H1 (cell line): Measurements from ENCODE around the gene NUMB. TPM values are rescaled to one million over a fixed set of nuclear protein-coding genes. Genes with fewer than 3 reads are reported as not detected.
A peak's percentile ranks its signal among the peaks of the same experiment; 100 is the strongest.

Experiments
- CTCF ChIA-PET: fragments of 300-600 bp; sonication (Branson Sonifier 250); formaldehyde crosslinking; loops from one replicate; lab custom pipeline; 2021; ENCODE audit not compliant: partially characterized antibody; lab: Charles Lee
- POLR2A ChIA-PET: fragments of 300-600 bp; sonication (Branson Sonifier 250); formaldehyde crosslinking; loops from one replicate; lab custom pipeline; 2021; ENCODE audit warnings: inconsistent platforms; ENCODE audit not compliant: partially characterized antibody; lab: Charles Lee
- DNase-seq, 2 experiments: peaks; one replicate each; pipeline versions ENCODE4 v3.0.0 to v3.0.0-alpha.2; 2010 to 2022; ENCODE audit warnings: low spot score in 2 of 2, low read depth in 1 of 2, mixed read lengths in 1 of 2
- FAIRE-seq: peaks from 2 replicates; lab custom pipeline; 2011; peaks lifted over from hg19 to GRCh38; lab: Jason Lieb, UNC
- H2AFZ ChIP-seq: 2 replicates; pipeline ENCODE4 v1.8.1; 2012; ENCODE audit warnings: low read length, inconsistent platforms
- H2AK5ac ChIP-seq: 2 replicates; pipeline ENCODE4 v1.6.1; 2013; ENCODE audit warnings: low read depth, low read length
- H2BK120ac ChIP-seq: replicated peaks from 2 replicates; pipeline ENCODE3; 2013; ENCODE audit warnings: low read depth, low read length, inconsistent platforms
- H2BK12ac ChIP-seq: 2 replicates; pipeline ENCODE4 v1.6.1; 2013; ENCODE audit warnings: low read depth, low read length
- H2BK15ac ChIP-seq: 2 replicates; pipeline ENCODE4 v1.6.1; 2013; ENCODE audit warnings: low read length
- H2BK20ac ChIP-seq: 2 replicates; pipeline ENCODE4 v1.6.1; 2013; ENCODE audit warnings: low read length
- H2BK5ac ChIP-seq: 2 replicates; pipeline ENCODE4 v1.6.1; 2013; ENCODE audit warnings: low read depth, low read length
- H3K14ac ChIP-seq: 2 replicates; pipeline ENCODE4 v1.6.1; 2013; ENCODE audit warnings: inconsistent platforms; ENCODE audit not compliant: insufficient read length
- H3K18ac ChIP-seq: 2 replicates; pipeline ENCODE4 v1.6.1; 2013; ENCODE audit warnings: low read length; ENCODE audit errors: extremely low read depth
- H3K23ac ChIP-seq: 2 replicates; pipeline ENCODE4 v1.6.1; 2013; ENCODE audit warnings: inconsistent platforms; ENCODE audit not compliant: insufficient read length
- H3K23me2 ChIP-seq: 2 replicates; pipeline ENCODE4 v1.6.1; 2013; ENCODE audit warnings: low read depth, low read length
- H3K27ac ChIP-seq: 2 replicates; pipeline ENCODE4 v1.6.1; 2011; ENCODE audit warnings: low read depth, low read length, inconsistent platforms
- H3K27me3 ChIP-seq, 4 experiments: replicated peaks in 1 of 4; 1 replicate in 1 of 4; 2 replicates in 3 of 4; pipeline versions ENCODE4 v1.6.1 to v1.8.1; 2011 to 2013; ENCODE audit warnings: low read length in 3 of 4, mild to moderate bottlenecking in 3 of 4, inconsistent platforms in 2 of 4, mixed read lengths in 2 of 4, moderate library complexity in 1 of 4; ENCODE audit not compliant: control insufficient read depth in 3 of 4, insufficient read depth in 3 of 4; ENCODE audit errors: extremely low read depth in 1 of 4
- H3K36me3 ChIP-seq, 4 experiments: 2 replicates each; pipeline versions ENCODE4 v1.6.1 to v1.8.1; 2011 to 2013; ENCODE audit warnings: mild to moderate bottlenecking in 4 of 4, low read length in 3 of 4, moderate library complexity in 2 of 4, control low read depth in 1 of 4, inconsistent platforms in 1 of 4; ENCODE audit not compliant: insufficient read depth in 4 of 4, control insufficient read depth in 2 of 4
- H3K4ac ChIP-seq: replicated peaks from 2 replicates; pipeline ENCODE3; 2013; ENCODE audit warnings: low read length, low read depth, mixed read lengths, inconsistent platforms; ENCODE audit not compliant: insufficient read length
- H3K4me1 ChIP-seq, 4 experiments: replicated peaks in 1 of 4; 1 replicate in 1 of 4; 2 replicates in 3 of 4; pipeline versions ENCODE4 v1.6.1 to v1.8.1; 2011 to 2013; ENCODE audit warnings: low read length in 3 of 4, inconsistent platforms in 2 of 4, mixed read lengths in 1 of 4; ENCODE audit not compliant: insufficient read depth in 4 of 4, control insufficient read depth in 3 of 4
- H3K4me2 ChIP-seq, 2 experiments: 2 replicates each; pipeline versions ENCODE4 v1.6.1 to v1.8.1; 2011 to 2013; ENCODE audit warnings: low read depth in 2 of 2, low read length in 2 of 2, control low read depth in 1 of 2, inconsistent platforms in 1 of 2, mild to moderate bottlenecking in 1 of 2; ENCODE audit not compliant: insufficient read depth in 1 of 2
- H3K4me3 ChIP-seq, 4 experiments: fragments of 200-600, 300-600 bp in 1 of 4; sonication (generic), shearing (Covaris generic), sonication (Bioruptor Twin) in 1 of 4; 2 replicates each; pipeline versions ENCODE4 v1.5.1 to v1.8.1; 2011 to 2016; ENCODE audit warnings: low read length in 4 of 4, low read depth in 3 of 4, control low read depth in 2 of 4, inconsistent platforms in 2 of 4, mild to moderate bottlenecking in 2 of 4, mixed read lengths in 1 of 4, moderate library complexity in 1 of 4; ENCODE audit not compliant: insufficient read depth in 2 of 4; ENCODE audit errors: extremely low read depth in 1 of 4
- H3K56ac ChIP-seq: replicated peaks from 2 replicates; pipeline ENCODE3; 2013; ENCODE audit warnings: low read depth, mild to moderate bottlenecking, mixed read lengths, low read length, inconsistent platforms; ENCODE audit not compliant: insufficient read length
- H3K79me1 ChIP-seq: 2 replicates; pipeline ENCODE4 v1.6.1; 2013; ENCODE audit warnings: low read depth, low read length, control low read depth
- H3K79me2 ChIP-seq, 2 experiments: 2 replicates each; pipeline versions ENCODE4 v1.6.1 to v1.8.1; 2012 to 2013; ENCODE audit warnings: low read length in 2 of 2, mild to moderate bottlenecking in 2 of 2, inconsistent platforms in 1 of 2; ENCODE audit not compliant: insufficient read depth in 2 of 2, control insufficient read depth in 1 of 2
- H3K9ac ChIP-seq, 4 experiments: replicated peaks in 1 of 4; 1 replicate in 1 of 4; 2 replicates in 3 of 4; pipeline versions ENCODE4 v1.6.1 to v1.8.1; 2011 to 2013; ENCODE audit warnings: low read depth in 3 of 4, low read length in 3 of 4, control low read depth in 2 of 4, mild to moderate bottlenecking in 2 of 4, moderate library complexity in 2 of 4, inconsistent platforms in 1 of 4; ENCODE audit errors: extremely low read depth in 1 of 4
- H3K9me3 ChIP-seq, 2 experiments: 2 replicates each; pipeline versions ENCODE4 v1.6.1 to v1.8.1; 2012 to 2013; ENCODE audit warnings: mild to moderate bottlenecking in 2 of 2, moderate library complexity in 2 of 2, control low read depth in 1 of 2, inconsistent platforms in 1 of 2, low read depth in 1 of 2, low read length in 1 of 2, mixed read lengths in 1 of 2; ENCODE audit not compliant: insufficient read depth in 2 of 2
- H4K20me1 ChIP-seq, 2 experiments: replicated peaks in 1 of 2; 2 replicates each; pipeline versions ENCODE3 to v1.8.1; 2011 to 2013; ENCODE audit warnings: inconsistent platforms in 2 of 2, low read length in 2 of 2, mild to moderate bottlenecking in 1 of 2; ENCODE audit not compliant: insufficient read depth in 2 of 2, control insufficient read depth in 1 of 2
- H4K5ac ChIP-seq: 2 replicates; pipeline ENCODE4 v1.6.1; 2013; ENCODE audit warnings: low read length, low read depth, mixed read lengths, inconsistent platforms; ENCODE audit not compliant: insufficient read length
- H4K8ac ChIP-seq: 2 replicates; pipeline ENCODE4 v1.8.0; 2013; ENCODE audit warnings: mild to moderate bottlenecking, moderate library complexity, low read length, inconsistent platforms; ENCODE audit not compliant: insufficient read depth; ENCODE audit errors: extremely low read depth
- H4K91ac ChIP-seq: replicated peaks from 2 replicates; pipeline ENCODE3; 2013; ENCODE audit warnings: low read length, mixed read lengths, inconsistent platforms; ENCODE audit not compliant: insufficient read length
- CREB1 ChIP-seq: IDR thresholded peaks from 2 replicates; pipeline ENCODE4 v1.6.1; 2012; ENCODE audit warnings: inconsistent platforms
- E2F6 ChIP-seq: IDR thresholded peaks from 2 replicates; pipeline ENCODE4 v1.6.1; 2012; ENCODE audit warnings: inconsistent platforms
- WGBS, 2 experiments: shearing (Covaris generic) in 1 of 2; methylation state at CpG; one replicate each; pipeline versions ENCODE4 v1.1.6 to v1.1.7; 2013 to 2015; ENCODE audit warnings: low lambda C conversion rate in 2 of 2, mixed read lengths in 2 of 2, inconsistent platforms in 1 of 2, low coverage in 1 of 2, missing lambda C conversion rate in 1 of 2; ENCODE audit not compliant: insufficient replicate concordance in 2 of 2, insufficient coverage in 1 of 2, insufficient read length in 1 of 2; ENCODE audit errors: extremely low coverage in 1 of 2, missing lambda C conversion rate in 1 of 2; 5-methylcytosine and 5-hydroxymethylcytosine counted together
- polyA plus RNA-seq, 7 experiments: library from polyadenylated mRNA; depleted of rRNA in 3 of 7; stranded (reverse) in 5 of 7; unstranded in 2 of 7; fragments of >200 nt in 5 of 7; fragments of 200-250 nt in 2 of 7; gene quantifications; 1 replicate in 5 of 7; 2 replicates in 1 of 7; 4 replicates in 1 of 7; pipeline versions ENCODE4 v1.2.1 to v1.2.3, GENCODE V29; 2011 to 2013; ENCODE audit warnings: missing spikeins in 2 of 7, mixed read lengths in 2 of 7
- total RNA-seq: library from RNA; stranded (reverse); fragmentation: NEBNext Ultra II Directional; extraction: Animal tissue kit (Norgen Biotek cat#: 25700); gene quantifications from 2 replicates; pipeline ENCODE4 v1.2.1, GENCODE V29; 2021

The NUMB gene
- total and polyA plus RNA-seq, 2 of the 8 experiments (the other 6 are each of a cell fraction or from before 2014, with no cell fraction given), result 54.3 to 78.1 TPM

DNA sequence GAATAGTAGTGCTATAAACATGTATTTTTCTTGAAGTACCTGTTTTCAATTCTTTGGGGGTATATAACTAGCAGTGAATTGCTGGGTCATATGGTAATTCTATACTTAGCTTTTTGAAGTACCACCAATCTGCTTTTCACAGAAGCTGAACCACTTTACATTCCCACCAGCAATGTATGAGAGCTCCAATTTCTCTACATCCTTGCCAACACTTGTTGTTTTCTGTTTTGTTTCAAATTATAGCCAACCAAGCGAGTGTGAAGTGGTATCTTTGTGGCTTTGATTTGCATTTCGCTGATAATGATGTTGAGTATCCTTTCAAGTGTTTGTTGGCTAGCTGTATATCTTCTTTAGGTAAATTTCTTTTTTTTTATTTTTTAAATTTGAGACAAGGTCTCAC is 125.3 kb downstream of the NUMB start:
- Histone ChIP-seq H3K79me2 (no peaks in the 10 kb centered on the region), H2BK120ac (no peak overlapping the region), H3K4me3 (no peak overlapping the region), H3K27ac (no peak overlapping the region), H2AK5ac (no peak overlapping the region), H2BK15ac (no peak overlapping the region), H2BK12ac (no peak overlapping the region), H3K4me2 (no peak overlapping the region), H3K56ac (no peak overlapping the region), H2AFZ (no peak overlapping the region), H2BK5ac (no peak overlapping the region), H3K79me1 (no peaks in the 10 kb centered on the region), H3K27me3 (no peaks in the 10 kb centered on the region), H4K20me1 (no peaks in the 10 kb centered on the region), H3K9ac (peak overlapping the region in 1 of 4 experiments; percentile 34; a peak in 1 of 7 replicates), H4K91ac (no peak overlapping the region), H2BK20ac (no peak overlapping the region), H3K23ac (no peak overlapping the region)
- CTCF ChIA-PET, result interaction anchor here (0.6 to 1.1 kb wide), 6 partner anchors 10 to 600 kb away, joined by 3 to 4 read pairs (median 3); no protein-coding TSS in a partner anchor
- FAIRE-seq (no peak), DNase-seq (no peak)
- POLR2A ChIA-PET, result no interaction called here
- TF ChIP-seq E2F6 (no peak), CREB1 (no peak)
- TF ChIP-seq, all 59 proteins: peak for 0
- Histone ChIP-seq H3K14ac (no peak overlapping the region), H3K18ac (no peak overlapping the region), H4K5ac (no peak overlapping the region), H3K4me1 (no peaks in the 10 kb centered on the region), H3K23me2 (no peaks in the 10 kb centered on the region), H4K8ac (no peak overlapping the region), H3K9me3 (no peaks in the 10 kb centered on the region), H3K36me3 (no peaks in the 10 kb centered on the region), H3K4ac (no peak overlapping the region)
- 95% methylated on average over 2 of the region's 2 CpGs; no CpG with 5 or more reads in 1 of the 2 experiments for WGBS, 2 experiments
